ENCODE results near the gene ACTR2. TPM values are rescaled to one million over a fixed set of nuclear protein-coding genes. Genes with fewer than 3 reads are reported as not detected.
"Not testable (repeated sequence)": the region's sequence is repeated elsewhere in the genome, so short reads cannot be mapped to it uniquely, and the experiment has no call there.

Gene ACTR2
- total RNA-seq, 1 donor = 86.1 TPM

DNA sequence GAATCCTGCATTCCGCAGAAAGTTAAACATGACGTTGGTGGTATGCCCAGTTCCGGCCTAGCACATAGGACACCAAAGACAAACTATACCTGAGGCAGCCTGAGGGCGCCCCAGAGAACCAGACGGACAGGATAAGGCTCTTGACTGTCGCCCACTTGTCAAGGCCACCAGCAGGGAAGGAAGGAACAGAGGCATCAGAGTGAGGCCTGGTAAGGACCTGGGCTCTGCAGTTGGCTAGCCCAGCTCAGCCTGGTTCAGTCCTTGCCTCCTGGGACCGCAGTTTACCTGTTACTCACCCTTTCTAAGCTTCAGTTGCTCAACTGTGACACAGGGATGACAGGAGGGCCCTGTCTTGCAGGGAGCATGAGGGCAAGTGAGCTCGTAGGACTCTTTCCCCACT lies 82.1 kb downstream of the ACTR2 start:
- Histone ChIP-seq H3K4me3 (ENCODE audit: low read length) (no peak overlapping the region), H3K27me3 (ENCODE audit: insufficient read depth, low read length) (no peaks in the 10 kb centered on the region), H3K9me3 (ENCODE audit: low read depth, low read length) (no peaks in the 10 kb centered on the region)

DNA sequence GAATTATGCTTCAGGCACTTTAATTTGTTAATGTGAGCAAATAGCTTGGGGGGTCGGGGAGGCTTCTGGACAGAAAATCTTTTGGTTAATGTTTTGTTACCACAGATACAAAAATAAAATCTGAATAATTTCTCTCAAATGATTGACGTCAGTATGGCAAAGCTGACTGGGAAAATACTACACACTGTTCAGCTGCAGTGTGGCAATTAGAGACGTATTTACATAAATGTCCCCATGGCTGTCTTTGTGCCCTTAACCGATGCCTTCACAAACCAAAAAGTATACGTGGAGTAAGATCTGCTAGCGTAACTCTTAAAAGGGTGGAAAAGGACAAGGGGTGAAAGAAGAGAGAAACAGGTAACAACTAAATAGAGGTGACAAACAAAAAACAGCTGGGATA lies 83.4 kb downstream of the ACTR2 start:
- H3K27me3 ChIP-seq (ENCODE audit: insufficient read depth, low read length) = no peaks in the 10 kb centered on the region
- H3K4me1 ChIP-seq (ENCODE audit: insufficient read depth, low read length) = no peaks in the 10 kb centered on the region
- no peaks in the 10 kb centered on the region for H3K9me3 ChIP-seq (ENCODE audit: low read depth, low read length)
- H3K4me3 ChIP-seq (ENCODE audit: low read length) = no peak overlapping the region

More for the DNA sequence above, 82.1 kb downstream of the ACTR2 start:
- H3K4me1 ChIP-seq (ENCODE audit: insufficient read depth, low read length) = no peaks in the 10 kb centered on the region

DNA sequence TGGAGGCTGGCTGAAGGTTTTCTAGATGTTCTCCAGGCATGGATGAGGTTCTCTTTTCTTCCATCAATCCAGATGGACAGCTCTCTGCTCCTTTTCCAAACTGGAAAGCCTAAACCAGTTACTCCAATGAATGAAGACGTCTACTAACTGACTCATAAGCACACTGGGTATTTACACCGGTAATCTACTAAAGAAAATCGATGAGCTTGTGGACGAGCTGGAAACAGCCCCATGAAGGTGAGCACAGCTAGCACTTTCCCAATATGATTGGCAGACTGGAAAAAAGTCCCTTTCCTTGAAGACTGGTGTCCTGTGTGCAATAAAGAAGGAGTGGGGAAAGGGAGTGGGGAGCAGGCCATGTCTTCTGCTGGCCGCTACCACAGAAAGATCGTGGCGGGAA lies 84.0 kb downstream of the ACTR2 start:
- Histone ChIP-seq H3K4me1 (ENCODE audit: insufficient read depth, low read length) (no peaks in the 10 kb centered on the region), H3K27me3 (ENCODE audit: insufficient read depth, low read length) (no peaks in the 10 kb centered on the region), H3K9me3 (ENCODE audit: low read depth, low read length) (no peaks in the 10 kb centered on the region), H3K4me3 (ENCODE audit: low read length) (no peak overlapping the region)

DNA sequence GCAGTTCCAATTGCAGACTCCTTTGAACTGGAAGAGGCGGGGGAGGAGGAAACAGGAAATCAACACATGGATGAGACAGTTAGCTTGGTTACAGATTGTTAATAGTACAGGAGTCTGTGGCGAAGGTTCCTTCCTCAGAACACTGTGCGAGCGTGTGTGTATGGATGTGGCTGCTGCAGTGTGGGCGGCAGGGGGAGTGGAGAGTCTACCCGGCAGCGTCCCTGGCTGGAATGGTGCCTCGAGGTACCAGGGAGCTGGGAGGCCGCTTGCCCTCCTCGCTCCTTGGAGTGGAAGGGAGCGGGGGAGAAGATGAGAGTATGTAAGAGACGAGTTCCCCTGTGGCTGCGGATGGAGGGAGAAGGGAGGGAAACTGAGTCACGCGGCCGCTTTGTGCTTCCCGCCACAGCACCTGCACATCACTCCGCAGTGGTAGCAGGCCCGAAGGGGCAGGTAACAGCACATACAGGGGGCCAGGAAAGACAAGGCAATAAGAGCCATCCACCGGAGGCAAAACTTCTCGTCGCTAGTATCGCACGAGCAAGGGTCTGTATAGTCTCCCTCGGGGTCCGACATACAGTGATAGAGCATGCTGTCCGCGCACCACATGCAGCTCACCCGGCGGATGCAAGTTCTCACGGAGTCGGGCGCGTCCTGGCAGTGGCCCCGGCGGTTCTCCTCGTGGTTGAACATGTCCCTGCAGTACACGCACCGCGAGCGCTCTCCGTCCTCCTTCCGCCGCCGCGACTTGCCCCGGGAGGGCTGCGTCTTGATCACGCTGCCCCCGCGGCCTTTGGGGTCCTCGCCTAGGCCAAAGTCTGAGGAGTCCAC lies 85.7 kb downstream of the ACTR2 start:
- no peak overlapping the region for H3K4me3 ChIP-seq (ENCODE audit: low read length)
- H3K9me3 ChIP-seq (ENCODE audit: low read depth, low read length) = no peaks in the 10 kb centered on the region
- no peaks in the 10 kb centered on the region for H3K4me1 ChIP-seq (ENCODE audit: insufficient read depth, low read length)
- H3K27me3 ChIP-seq (ENCODE audit: insufficient read depth, low read length) = no peaks in the 10 kb centered on the region

DNA sequence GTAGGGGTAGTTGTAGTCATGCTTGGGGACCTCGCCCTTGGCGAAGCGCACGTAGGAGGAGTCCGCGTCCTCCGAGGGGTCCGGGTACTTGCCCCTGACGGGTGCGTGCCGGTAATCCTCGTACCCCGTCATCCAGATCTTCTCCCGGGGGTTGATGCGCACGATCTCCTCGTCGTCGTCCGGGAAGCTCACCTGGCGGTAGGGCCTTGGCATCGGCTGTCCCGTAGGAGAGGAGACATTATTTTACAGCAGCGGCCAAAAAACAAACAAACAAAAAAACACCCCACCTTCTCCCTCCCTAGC lies 86.3 kb downstream of the ACTR2 start:
- H3K9me3 ChIP-seq (ENCODE audit: low read depth, low read length) = no peaks in the 10 kb centered on the region
- H3K4me1 ChIP-seq (ENCODE audit: insufficient read depth, low read length) = no peaks in the 10 kb centered on the region
- H3K4me3 ChIP-seq (ENCODE audit: low read length) = no peak overlapping the region
- H3K27me3 ChIP-seq (ENCODE audit: insufficient read depth, low read length) = no peaks in the 10 kb centered on the region

DNA sequence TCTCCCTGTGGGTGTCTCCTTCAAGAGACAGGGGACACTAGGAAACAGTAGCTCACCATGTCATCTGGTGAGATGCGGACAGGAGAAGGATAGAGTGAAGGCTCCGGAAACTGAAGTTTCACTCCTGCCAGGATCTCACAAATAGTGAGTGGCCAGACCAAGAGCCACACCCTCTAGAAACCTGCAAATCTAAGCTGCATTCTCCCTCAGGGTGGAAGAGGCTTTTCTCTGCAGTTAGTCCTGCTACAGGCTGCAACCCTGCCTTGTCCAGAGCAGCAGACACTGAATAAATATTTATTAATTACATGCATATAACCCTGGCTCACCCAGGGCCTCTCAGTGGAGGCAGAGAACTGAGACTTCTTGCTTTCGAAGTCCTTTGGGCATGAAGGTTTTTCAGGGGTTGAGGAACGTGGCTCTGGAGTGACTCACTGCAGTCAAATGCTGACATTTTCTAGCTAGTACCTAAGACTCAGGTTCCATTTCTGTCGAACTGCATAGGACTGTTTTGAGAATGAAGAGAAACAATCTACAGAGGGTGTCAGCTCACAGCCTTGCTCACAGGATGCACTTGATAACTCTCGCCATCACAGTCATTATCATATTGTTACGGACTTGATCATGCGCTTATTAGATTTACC lies 87.3 kb downstream of the ACTR2 start:
- Histone ChIP-seq H3K9me3 (ENCODE audit: low read depth, low read length) (no peaks in the 10 kb centered on the region), H3K4me1 (ENCODE audit: insufficient read depth, low read length) (no peaks in the 10 kb centered on the region), H3K27me3 (ENCODE audit: insufficient read depth, low read length) (no peaks in the 10 kb centered on the region), H3K4me3 (ENCODE audit: low read length) (no peak overlapping the region)

DNA sequence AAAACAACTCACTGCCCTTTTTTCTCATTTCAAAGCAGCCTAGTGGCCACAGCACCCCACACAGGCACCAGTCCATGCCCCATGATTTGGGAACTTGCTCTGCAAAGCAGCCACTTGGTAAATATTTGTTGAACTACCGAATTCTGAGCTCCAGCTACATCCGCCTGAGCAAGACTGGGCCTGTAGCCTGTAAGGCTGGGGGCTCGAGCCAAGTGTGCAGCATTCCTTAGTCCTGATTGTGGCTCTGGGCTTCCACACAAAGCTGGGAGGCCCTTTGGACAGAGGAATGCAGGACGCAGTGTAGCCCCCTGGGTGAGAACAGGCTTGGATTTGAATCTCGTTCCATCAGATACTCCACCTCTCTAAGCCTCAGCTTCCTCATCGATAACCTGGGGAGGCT lies 88.4 kb downstream of the ACTR2 start:
- Histone ChIP-seq H3K9me3 (ENCODE audit: low read depth, low read length) (no peaks in the 10 kb centered on the region), H3K27me3 (ENCODE audit: insufficient read depth, low read length) (no peaks in the 10 kb centered on the region), H3K4me1 (ENCODE audit: insufficient read depth, low read length) (no peaks in the 10 kb centered on the region), H3K4me3 (ENCODE audit: low read length) (no peak overlapping the region)

DNA sequence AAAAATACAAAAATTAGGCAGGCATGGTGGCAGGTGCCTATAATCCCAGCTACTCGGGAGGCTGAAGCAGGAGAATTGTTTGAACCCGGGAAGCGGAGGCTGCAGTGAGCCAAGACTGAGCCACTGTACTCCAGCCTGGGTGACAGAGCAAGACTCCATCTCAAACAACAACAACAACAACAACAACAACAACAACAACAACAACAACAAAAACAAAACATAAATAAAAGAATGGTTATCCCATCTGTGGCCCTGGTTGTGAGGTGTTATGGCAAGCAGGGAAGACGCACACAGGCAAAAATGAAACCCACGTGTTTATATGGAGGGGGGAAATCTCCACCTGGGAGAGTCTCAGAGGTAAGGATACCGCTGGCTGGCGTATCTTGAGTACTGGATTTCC lies 89.7 kb downstream of the ACTR2 start:
- H3K27me3 ChIP-seq (ENCODE audit: insufficient read depth, low read length); H3K9me3 ChIP-seq (ENCODE audit: low read depth, low read length); H3K4me3 ChIP-seq (ENCODE audit: low read length); H3K4me1 ChIP-seq (ENCODE audit: insufficient read depth, low read length): not testable (repeated sequence)

DNA sequence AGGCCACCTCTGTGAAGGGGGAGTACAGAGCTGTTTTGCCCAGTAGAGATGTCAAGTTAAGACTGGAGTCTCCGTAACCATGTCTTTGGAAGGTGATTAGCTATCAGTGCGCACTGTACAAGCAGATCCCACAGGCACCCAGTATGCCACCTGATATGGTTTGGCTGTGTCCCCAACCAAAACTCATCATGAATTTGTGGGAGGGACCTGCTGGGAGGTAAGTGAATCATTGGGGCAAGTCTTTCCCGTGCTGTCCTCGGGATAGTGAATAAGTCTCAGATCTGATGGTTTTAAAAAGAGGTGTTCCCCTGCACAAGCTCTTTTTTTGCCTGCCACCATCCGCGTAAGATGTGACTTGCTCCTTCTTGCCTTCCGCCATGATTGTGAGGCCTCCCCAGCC lies 90.2 kb downstream of the ACTR2 start:
- Histone ChIP-seq H3K9me3 (ENCODE audit: low read depth, low read length) (no peaks in the 10 kb centered on the region), H3K27me3 (ENCODE audit: insufficient read depth, low read length) (no peaks in the 10 kb centered on the region)

DNA sequence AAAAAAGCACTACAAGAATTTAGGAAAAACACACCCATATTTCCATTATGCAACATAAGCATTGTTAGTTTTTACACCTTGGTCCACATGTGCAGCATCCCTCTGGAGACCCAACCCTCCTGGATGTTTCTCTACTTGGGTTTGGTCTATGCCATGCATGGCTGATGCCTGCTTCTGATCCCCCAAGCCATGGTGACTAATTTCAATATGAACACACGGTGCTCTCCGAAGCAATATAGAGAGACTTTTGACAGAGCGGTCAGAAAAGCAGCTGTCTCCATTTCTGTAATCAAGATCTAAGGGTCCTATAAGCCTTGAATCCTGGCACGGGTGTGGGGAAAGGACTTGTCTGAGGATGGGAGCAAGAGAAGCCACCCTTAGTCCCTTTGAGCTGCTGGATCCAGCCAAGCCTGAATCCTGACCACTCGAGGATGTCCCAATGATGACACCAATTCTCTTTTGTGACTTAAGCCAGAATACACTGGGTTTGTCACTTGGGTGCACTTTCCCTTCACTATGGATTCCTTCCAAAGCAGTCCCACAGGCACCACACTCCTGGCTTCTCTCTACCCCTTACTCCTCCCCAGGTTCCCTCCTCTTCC lies 91.5 kb downstream of the ACTR2 start:
- Histone ChIP-seq H3K9me3 (ENCODE audit: low read depth, low read length) (no peaks in the 10 kb centered on the region), H3K27me3 (ENCODE audit: insufficient read depth, low read length) (no peaks in the 10 kb centered on the region), H3K4me3 (ENCODE audit: low read length) (no peak overlapping the region), H3K4me1 (ENCODE audit: insufficient read depth, low read length) (no peaks in the 10 kb centered on the region)

More for the DNA sequence above, 90.2 kb downstream of the ACTR2 start:
- no peak overlapping the region for H3K4me3 ChIP-seq (ENCODE audit: low read length)
- H3K4me1 ChIP-seq (ENCODE audit: insufficient read depth, low read length) = no peaks in the 10 kb centered on the region

DNA sequence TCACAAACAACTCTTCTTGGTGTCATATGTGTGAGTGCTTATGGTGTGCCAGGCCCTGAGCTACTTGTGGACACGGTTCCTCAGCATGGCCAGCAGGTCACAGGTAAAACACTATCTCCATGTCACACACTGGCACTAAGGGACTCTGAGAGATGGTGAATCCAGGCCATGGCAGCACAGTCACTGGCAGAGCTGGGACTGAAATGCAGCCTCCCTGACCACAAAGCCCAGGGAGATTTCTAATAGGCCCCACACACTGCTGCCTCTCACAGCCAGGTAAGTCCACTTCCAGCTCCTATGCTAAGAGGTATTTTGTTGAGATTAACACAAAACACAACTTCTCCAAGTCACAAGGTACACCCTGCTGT lies 92.0 kb downstream of the ACTR2 start:
- Histone ChIP-seq H3K9me3 (ENCODE audit: low read depth, low read length) (no peaks in the 10 kb centered on the region), H3K4me1 (ENCODE audit: insufficient read depth, low read length) (no peaks in the 10 kb centered on the region), H3K4me3 (ENCODE audit: low read length) (no peak overlapping the region), H3K27me3 (ENCODE audit: insufficient read depth, low read length) (no peaks in the 10 kb centered on the region)

DNA sequence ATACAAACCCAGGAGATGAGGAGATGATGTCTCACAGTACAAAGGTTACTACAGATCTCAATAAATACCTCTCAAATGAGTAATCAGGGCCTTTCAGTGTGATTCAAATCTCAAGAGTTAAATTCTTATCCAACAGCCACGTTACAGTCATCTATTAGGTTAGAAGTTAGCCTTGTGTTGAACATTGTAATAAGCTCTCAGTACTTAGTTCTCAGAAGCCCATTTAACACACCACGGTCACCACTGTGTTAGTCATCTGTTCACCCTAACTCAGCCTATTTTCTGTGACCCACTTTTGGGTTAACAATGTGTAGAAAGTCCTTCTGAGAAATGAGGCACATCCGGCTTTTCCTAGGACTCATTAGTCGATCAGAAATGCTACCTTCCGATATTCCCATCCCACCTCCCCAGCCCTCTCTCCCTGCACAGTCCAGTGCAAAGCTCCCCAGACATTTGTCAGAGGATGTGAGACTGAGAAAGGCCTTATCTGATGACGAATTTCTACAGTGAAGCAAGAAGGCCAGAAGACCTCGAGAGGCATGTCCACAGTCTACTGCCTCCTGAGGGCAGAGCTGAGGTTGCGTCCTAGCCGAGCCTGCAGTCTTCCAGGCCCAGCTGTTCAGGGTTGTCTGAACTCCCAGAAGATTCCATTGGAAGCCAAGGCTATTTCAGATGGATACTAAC lies 92.6 kb downstream of the ACTR2 start:
- no peak overlapping the region for H3K4me3 ChIP-seq (ENCODE audit: low read length)
- no peaks in the 10 kb centered on the region for H3K9me3 ChIP-seq (ENCODE audit: low read depth, low read length)
- no peaks in the 10 kb centered on the region for H3K4me1 ChIP-seq (ENCODE audit: insufficient read depth, low read length)
- H3K27me3 ChIP-seq (ENCODE audit: insufficient read depth, low read length) = no peaks in the 10 kb centered on the region

Other genes with a start within 250 kb of the ACTR2 start
- 3.6 TPM for gene SLC1A4, start 238.4 kb upstream of the ACTR2 start, total RNA-seq
- gene CEP68, start 171.4 kb upstream of the ACTR2 start, total RNA-seq = 27.4 TPM
- gene RAB1A, start 97.7 kb upstream of the ACTR2 start, total RNA-seq = 81.9 TPM
- gene SPRED2, start 204.8 kb downstream of the ACTR2 start, total RNA-seq = 1.7 TPM

Measured in mononuclear cell (primary cell).